Fibroblast of pulmonary artery (primary cell): ENCODE measurements around the gene ANXA8L1.
"Not testable (repeated sequence)": the region's sequence is repeated elsewhere in the genome, so short reads cannot be mapped to it uniquely, and the experiment has no call there.

Source experiments
- DNase-seq: peaks from one replicate; pipeline ENCODE4 v3.0.0-alpha.2; 2010; ENCODE audit warnings: low read depth
- H3K4me3 ChIP-seq: replicated peaks from 2 replicates; pipeline ENCODE4 v1.5.1; 2011; ENCODE audit warnings: low read depth, mild to moderate bottlenecking, control low read depth, low read length, moderate library complexity

ANXA8L1 gene

DNA sequence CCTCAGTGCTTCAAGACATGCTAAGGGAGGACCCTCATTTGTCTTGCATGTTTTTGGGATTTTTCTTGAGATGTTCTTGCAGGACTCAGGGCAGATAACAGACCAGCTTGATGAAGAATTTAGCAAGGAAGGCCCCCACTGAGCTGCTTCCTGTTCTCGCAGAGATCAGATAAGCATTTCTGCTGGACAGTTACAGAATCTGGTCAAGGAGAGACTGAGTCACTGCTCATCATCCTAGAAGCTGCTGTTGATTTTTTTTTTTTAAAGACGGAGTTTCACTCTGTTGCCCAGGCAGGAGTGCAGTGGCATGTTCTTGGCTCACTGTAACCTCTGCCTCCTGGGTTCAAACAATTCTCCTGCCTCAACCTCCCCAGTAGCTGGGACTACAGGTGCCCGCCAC, 1.2 kb upstream of the ANXA8L1 start:
- DNase-seq, H3K4me3 ChIP-seq: not testable (repeated sequence)

DNA sequence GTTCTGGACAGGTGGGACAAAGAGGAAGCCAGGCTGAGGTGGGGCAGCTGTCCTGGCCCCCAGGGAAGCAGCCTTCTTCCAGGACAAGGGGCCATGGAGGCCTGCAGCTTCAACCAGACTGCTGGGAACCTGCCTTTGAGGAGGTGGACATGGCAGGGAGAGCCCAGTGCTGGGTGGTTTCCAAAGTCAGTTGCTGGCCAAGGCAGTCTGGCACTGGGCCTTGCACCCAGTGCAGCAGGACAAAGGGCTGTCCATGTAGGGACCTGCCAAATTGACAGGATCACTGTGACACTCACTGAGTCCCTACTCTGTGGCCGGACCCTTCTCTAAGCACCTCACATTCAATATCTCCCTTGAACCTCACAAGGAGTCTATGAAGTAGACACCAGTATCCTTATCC, 1.4 kb downstream of the ANXA8L1 start:
- H3K4me3 ChIP-seq, DNase-seq: not testable (repeated sequence)

- not testable (repeated sequence) for H3K4me3 ChIP-seq, DNase-seq
Observed at GRCh38 chr10:46377651-46378050, 2.1 kb downstream of the ANXA8L1 start.

DNA sequence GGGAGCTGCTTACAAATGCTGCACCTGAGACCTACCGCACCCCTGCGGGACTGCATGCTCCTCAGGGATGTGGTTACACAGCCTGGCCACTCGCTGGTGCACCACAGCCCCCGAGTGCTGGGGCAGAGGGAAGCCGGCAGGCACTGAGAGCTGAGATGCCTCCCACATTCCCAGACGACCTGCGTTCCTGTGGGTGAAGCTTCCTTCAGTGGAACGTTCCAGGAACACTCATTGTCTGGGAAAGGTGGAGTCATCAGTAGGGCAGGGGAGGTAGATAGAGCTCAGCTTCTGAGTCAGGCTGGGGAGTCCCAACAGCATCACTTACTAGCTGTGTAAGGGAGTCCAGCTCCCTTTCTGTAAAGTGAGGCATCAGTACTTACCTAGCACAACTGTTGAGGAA, 2.5 kb downstream of the ANXA8L1 start:
- DNase-seq, H3K4me3 ChIP-seq: not testable (repeated sequence)

GRCh38 chr10:46379233-46379848, 3.8 kb downstream of the ANXA8L1 start:
- H3K4me3 ChIP-seq, DNase-seq: not testable (repeated sequence)

DNA sequence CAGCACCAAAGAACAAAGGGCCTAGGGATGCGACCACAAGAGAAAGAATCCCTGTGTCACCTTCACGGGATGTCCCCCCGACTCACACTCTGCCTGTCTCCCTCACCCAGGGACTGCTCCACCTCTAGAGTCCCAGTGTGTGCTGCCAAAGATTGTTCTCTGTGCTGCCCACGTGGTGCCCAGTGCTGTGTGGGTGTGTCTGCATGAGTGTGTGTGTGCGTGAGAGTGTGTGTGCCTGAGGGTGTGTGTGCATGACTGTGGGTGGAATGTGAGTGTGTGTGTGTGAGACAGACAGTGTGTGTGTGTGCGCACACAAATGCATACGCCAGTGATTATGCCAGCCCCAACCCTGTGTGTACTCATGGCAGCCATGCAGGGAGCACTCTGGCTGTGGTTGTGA, 10.3 kb downstream of the ANXA8L1 start:
- DNase-seq: not testable (repeated sequence)

DNA sequence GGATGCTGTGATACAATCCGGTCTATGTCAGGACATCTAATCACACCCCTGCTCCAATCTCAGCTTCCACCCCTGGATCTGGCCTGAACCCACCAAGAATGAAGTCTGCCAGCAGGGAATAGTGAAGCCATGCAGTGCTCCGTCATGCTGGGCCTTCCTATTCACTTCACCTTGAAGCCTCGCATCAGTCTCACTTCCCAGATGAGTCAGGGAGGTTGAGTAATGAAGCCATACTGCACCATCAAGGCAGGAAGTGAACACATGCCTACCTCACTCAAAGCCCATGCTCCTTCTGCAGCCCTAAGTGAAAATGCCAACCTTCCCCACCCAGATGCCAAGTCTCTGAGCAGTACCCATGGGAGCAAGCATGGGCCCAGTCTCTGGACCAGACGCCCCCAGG, 11.1 kb downstream of the ANXA8L1 start:
- H3K4me3 ChIP-seq, DNase-seq: not testable (repeated sequence)

More for the DNA sequence above, 10.3 kb downstream of the ANXA8L1 start:
- not testable (repeated sequence) for H3K4me3 ChIP-seq

GRCh38 chr10:46387309-46387902, 11.8 kb downstream of the ANXA8L1 start:
- H3K4me3 ChIP-seq, DNase-seq: not testable (repeated sequence)

GRCh38 chr10:46391422-46391821, 15.8 kb downstream of the ANXA8L1 start:
- not testable (repeated sequence) for DNase-seq, H3K4me3 ChIP-seq

DNA sequence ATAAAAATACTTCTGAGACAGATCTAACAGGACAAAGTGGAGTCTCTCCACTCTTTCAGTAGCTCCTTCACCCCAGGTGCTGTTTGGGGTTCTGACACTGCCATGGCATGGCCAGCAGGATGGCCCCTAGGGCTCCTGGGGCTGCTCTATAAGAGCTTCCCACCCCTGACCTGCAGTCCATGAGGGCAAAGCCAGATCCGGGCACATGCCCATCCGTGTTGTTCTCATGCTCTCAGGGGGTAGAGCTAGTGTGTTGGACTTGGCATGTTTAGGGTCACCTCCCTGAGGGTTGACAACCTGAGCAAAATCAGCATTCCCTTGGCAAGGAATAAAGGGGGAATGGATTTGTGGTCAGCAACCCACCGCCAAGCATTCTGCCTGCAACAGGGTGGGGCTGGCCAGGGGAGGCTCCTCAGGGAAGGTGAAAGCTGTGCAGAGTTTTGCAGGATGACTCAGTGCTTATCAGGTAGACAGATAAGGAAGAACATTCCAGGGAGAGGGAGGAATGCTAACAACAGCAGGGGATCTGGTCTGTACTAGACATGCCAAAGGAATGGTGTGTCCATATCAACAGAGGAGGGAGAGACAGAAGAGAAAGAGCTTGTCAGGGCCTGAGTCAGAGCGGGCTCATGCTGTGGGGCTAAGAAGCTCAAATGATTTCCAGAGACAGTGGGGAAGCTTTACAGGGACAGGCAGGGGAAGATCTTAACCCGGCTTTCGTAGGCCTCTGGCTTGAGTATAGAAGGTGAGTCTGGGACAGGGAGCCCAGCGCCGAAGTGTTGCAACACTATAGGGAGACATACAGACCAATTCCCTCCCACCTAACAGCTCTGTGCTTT, 21.1 kb downstream of the ANXA8L1 start:
- peak; percentile 42 for DNase-seq
- H3K4me3 ChIP-seq: not testable (repeated sequence)

DNA sequence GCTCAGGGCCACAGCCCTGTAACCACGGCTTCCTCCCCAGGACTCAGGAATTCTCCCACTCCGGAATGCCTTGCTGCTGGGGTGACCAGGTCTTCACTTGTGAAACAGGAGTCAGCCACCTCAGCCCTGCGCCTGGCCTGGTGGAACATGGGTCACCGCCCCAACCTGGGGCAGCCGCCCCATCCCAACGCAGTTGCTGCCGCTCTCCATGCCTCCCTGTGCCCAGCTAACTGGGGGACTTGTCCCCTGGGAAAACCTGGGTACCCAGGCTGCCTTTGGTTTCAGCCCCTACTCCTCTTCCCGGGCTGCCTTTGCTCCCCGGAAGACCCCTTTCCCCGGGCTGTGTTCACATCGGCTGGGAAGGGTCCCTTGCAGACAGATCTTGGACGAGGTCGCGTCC, 22.2 kb downstream of the ANXA8L1 start:
- not testable (repeated sequence) for DNase-seq, H3K4me3 ChIP-seq

GRCh38 chr10:46398212-46398886, 22.8 kb downstream of the ANXA8L1 start:
- H3K4me3 ChIP-seq: peak overlapping the region; percentile 45
- DNase-seq: peak; percentile 34

GRCh38 chr10:46409556-46409955, 34.0 kb downstream of the ANXA8L1 start:
- H3K4me3 ChIP-seq, DNase-seq: not testable (repeated sequence)

DNA sequence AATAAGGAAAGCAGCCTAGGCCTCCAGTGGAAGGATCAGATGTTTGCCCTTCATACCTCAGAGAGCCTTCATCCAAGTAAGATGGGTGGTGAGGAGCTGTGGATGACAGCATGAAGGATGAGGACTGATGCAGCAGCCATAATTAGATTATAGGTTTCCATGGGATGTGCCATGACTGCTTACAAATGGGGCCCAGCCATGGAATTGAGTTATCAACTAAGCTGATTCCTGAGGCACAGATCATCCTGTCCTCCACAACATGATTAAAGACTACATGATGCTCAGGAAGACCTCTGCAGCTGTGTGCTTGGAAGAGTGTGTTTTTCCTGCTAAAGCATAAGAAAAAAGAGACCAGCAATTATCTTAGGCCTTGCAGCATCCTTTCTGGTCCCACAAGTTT, 35.5 kb downstream of the ANXA8L1 start:
- not testable (repeated sequence) for DNase-seq, H3K4me3 ChIP-seq

DNA sequence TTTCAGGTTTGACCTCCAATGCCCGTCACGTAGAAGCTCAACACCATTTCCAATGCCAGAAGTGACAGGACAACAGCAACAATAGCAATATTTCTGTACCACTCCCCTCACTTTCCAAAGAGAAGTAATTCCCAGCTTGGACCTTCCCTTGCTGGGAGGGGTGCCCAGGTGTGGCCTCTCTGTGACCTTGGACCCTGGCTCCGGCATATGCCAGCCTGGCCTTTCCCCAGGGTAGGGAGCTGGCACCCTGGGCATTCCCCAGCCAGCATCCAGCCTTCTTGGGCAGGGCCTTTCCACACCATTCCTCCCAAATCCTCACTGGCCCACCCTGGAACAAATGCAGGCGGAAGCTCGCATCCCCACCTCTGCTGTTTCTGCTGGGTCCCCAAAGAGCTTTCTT, 37.1 kb downstream of the ANXA8L1 start:
- not testable (repeated sequence) for DNase-seq, H3K4me3 ChIP-seq

GRCh38 chr10:46415291-46415690, 39.7 kb downstream of the ANXA8L1 start:
- not testable (repeated sequence) for H3K4me3 ChIP-seq, DNase-seq

DNA sequence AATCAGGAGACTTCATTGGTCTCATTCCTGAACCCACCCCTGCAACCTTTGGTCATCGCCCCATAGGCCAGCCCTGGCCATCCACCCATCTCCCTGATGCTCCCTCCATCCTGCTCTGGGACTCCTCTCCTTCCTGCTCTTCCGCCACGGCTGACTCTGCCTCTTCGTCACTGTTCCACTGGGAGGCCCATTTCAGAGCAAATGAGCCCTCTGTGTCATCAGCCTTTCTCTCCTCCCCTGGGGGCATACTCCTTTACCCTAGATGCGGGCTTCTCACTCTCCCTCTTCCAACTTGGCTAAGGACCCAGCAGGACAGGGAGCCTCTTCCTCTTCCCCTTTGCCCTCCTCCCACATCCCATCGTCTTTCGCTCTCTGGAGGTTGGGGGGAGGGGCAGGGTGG, 42.7 kb downstream of the ANXA8L1 start:
- DNase-seq, H3K4me3 ChIP-seq: not testable (repeated sequence)

GRCh38 chr10:46419570-46420379, 44.2 kb downstream of the ANXA8L1 start:
- not testable (repeated sequence) for H3K4me3 ChIP-seq, DNase-seq
